GM13977 (cell line): ENCODE results near the gene RASSF4.

ENCODE experiments used
- DNase-seq: peaks from one replicate; pipeline ENCODE4 v3.0.0; 2012; ENCODE audit warnings: low spot score
- CTCF ChIP-seq: IDR thresholded peaks from 2 replicates; pipeline ENCODE4 v1.5.1; 2012; ENCODE audit warnings: mild to moderate bottlenecking, control low read depth; ENCODE audit not compliant: insufficient read depth; ENCODE audit errors: extremely low read depth, missing control alignments
- in situ Hi-C: fragments of 300-500 bp; cut with MboI; formaldehyde crosslinking; loops from one replicate; pipeline ENCODE4 v1.12.0; 2022; ENCODE audit warnings: low sequenced_read_pairs, low pct_unique_long_range_greater_than_20kb, mixed read lengths, inconsistent platforms; ENCODE audit not compliant: unreplicated experiment

The RASSF4 gene

GRCh38 chr10:44938956-44939355 is 20.6 kb upstream of the RASSF4 start:
- TF ChIP-seq CTCF = no peak
- DNase-seq = no peak
- in situ Hi-C loops = no loop called here

- no peak for DNase-seq
- in situ Hi-C loops = no loop called here
- no peak for TF ChIP-seq CTCF
These were observed 19.8 kb upstream of the RASSF4 start for GRCh38 chr10:44939691-44940401.

- TF ChIP-seq CTCF = no peak
- DNase-seq = no peak
- in situ Hi-C loops = no loop called here
These were observed 15.2 kb upstream of the RASSF4 start for GRCh38 chr10:44944354-44944753.

GRCh38 chr10:44946205-44946604 is 13.4 kb upstream of the RASSF4 start:
- TF ChIP-seq CTCF = no peak
- DNase-seq = no peak
- in situ Hi-C loops = no loop called here

- no peak for TF ChIP-seq CTCF
- in situ Hi-C loops = no loop called here
- no peak for DNase-seq
These were observed 12.0 kb upstream of the RASSF4 start for GRCh38 chr10:44947371-44948152.

- no peak for TF ChIP-seq CTCF
- DNase-seq = no peak
- in situ Hi-C loops = no loop called here
These were observed 11.0 kb upstream of the RASSF4 start for GRCh38 chr10:44948642-44949041.
